Measurements from ENCODE around the gene ZRSR2. TPM values are rescaled to one million over a fixed set of nuclear protein-coding genes. Genes with fewer than 3 reads are reported as not detected.
"Not testable (repeated sequence)": the region's sequence is repeated elsewhere in the genome, so short reads cannot be mapped to it uniquely, and the experiment has no call there.

ZRSR2 gene
- total RNA-seq = 4.2 and 7.2 TPM in 2 replicates

GRCh38 chrX:15789979-15790768, at the start of gene ZRSR2:
Gene ZRSR2, plus strand, starts transcription at chrX:15790484. Its CDS starts 12 bp downstream, at chrX:15790496.
- no peak for TF ChIP-seq CTCF (IDR thresholded peaks at IDR 0.05; ENCODE audit: insufficient read depth, low read length, severe bottlenecking)
- Histone ChIP-seq H3K27me3 (ENCODE audit: control insufficient read depth, insufficient read depth, low read length) (no peaks in the 10 kb centered on the region), H3K36me3 (ENCODE audit: control insufficient read depth, insufficient read depth, low read length) (no peaks in the 10 kb centered on the region), H3K4me3 (ENCODE audit: low read depth, low read length) (peak within 1 kb of the TSS; percentile 49)
- FAIRE-seq = no peak
- peak; percentile 66 for DNase-seq (ENCODE audit: low read depth)

- DNase-seq (ENCODE audit: low read depth) (no peak), FAIRE-seq (no peak)
- Histone ChIP-seq H3K27me3 (ENCODE audit: control insufficient read depth, insufficient read depth, low read length) (no peaks in the 10 kb centered on the region), H3K36me3 (ENCODE audit: control insufficient read depth, insufficient read depth, low read length) (no peaks in the 10 kb centered on the region), H3K4me3 (ENCODE audit: low read depth, low read length) (no peak overlapping the region)
- no peak for TF ChIP-seq CTCF (IDR thresholded peaks at IDR 0.05; ENCODE audit: insufficient read depth, low read length, severe bottlenecking)
Measured at GRCh38 chrX:15744181-15744867, 46.0 kb upstream of the ZRSR2 start.

- Histone ChIP-seq H3K27me3 (ENCODE audit: control insufficient read depth, insufficient read depth, low read length) (no peaks in the 10 kb centered on the region), H3K4me3 (ENCODE audit: low read depth, low read length) (no peak overlapping the region), H3K36me3 (ENCODE audit: control insufficient read depth, insufficient read depth, low read length) (no peaks in the 10 kb centered on the region)
- TF ChIP-seq CTCF (IDR thresholded peaks at IDR 0.05; ENCODE audit: insufficient read depth, low read length, severe bottlenecking) = no peak
- FAIRE-seq (no peak), DNase-seq (ENCODE audit: low read depth) (peak; percentile 32)
Measured at GRCh38 chrX:15745179-15745578, 45.1 kb upstream of the ZRSR2 start.

GRCh38 chrX:15746651-15747050, 43.6 kb upstream of the ZRSR2 start:
- H3K4me3 ChIP-seq (ENCODE audit: low read depth, low read length); FAIRE-seq; H3K36me3 ChIP-seq (ENCODE audit: control insufficient read depth, insufficient read depth, low read length); H3K27me3 ChIP-seq (ENCODE audit: control insufficient read depth, insufficient read depth, low read length); DNase-seq (ENCODE audit: low read depth): not testable (repeated sequence)

- FAIRE-seq (no peak), DNase-seq (ENCODE audit: low read depth) (no peak)
- TF ChIP-seq CTCF (IDR thresholded peaks at IDR 0.05; ENCODE audit: insufficient read depth, low read length, severe bottlenecking) = no peak
- Histone ChIP-seq H3K4me3 (ENCODE audit: low read depth, low read length) (no peak overlapping the region), H3K36me3 (ENCODE audit: control insufficient read depth, insufficient read depth, low read length) (no peaks in the 10 kb centered on the region), H3K27me3 (ENCODE audit: control insufficient read depth, insufficient read depth, low read length) (no peaks in the 10 kb centered on the region)
Measured at GRCh38 chrX:15747626-15748173, 42.6 kb upstream of the ZRSR2 start.

GRCh38 chrX:15748841-15749240, 41.4 kb upstream of the ZRSR2 start:
- H3K27me3 ChIP-seq (ENCODE audit: control insufficient read depth, insufficient read depth, low read length) = no peaks in the 10 kb centered on the region
- no peak for TF ChIP-seq CTCF (IDR thresholded peaks at IDR 0.05; ENCODE audit: insufficient read depth, low read length, severe bottlenecking)
- H3K36me3 ChIP-seq (ENCODE audit: control insufficient read depth, insufficient read depth, low read length) = no peaks in the 10 kb centered on the region
- FAIRE-seq (no peak), DNase-seq (ENCODE audit: low read depth) (no peak)
- no peak overlapping the region for H3K4me3 ChIP-seq (ENCODE audit: low read depth, low read length)

All from bronchial epithelial cell (primary cell).